MCF 10A (cell line): Measurements from ENCODE around the gene KLK12. TPM values are rescaled to one million over a fixed set of nuclear protein-coding genes. Genes with fewer than 3 reads are reported as not detected.

Experiments
- BruUV-seq: library from RNA; stranded (reverse); fragments of 400-500 nt; replicated peaks from 2 replicates; lab custom pipeline; 2021; lab: Mats Ljungman, UMichigan
- CTCF ChIA-PET: fragments of 300-600 bp; sonication (Branson Sonifier 250); formaldehyde crosslinking; extraction: SDS; loops from one replicate; lab custom pipeline; 2021; ENCODE audit warnings: antibody characterized with exemption, inconsistent platforms; lab: Yijun Ruan, JAX
- POLR2A ChIA-PET: fragments of 300-600, 350-650 bp; sonication (Branson Sonifier 250); formaldehyde crosslinking; extraction: SDS; loops from one replicate; lab custom pipeline; 2020; ENCODE audit warnings: antibody characterized with exemption, inconsistent platforms; lab: Yijun Ruan, JAX
- DNase-seq: peaks from one replicate; pipeline ENCODE4 v3.0.0-alpha.2; 2018; ENCODE audit not compliant: unreplicated experiment
- H3K27ac Mint-ChIP-seq: one replicate; pipeline ENCODE4 v1.8.0; 2022; ENCODE audit warnings: mild to moderate bottlenecking, low read depth, mixed read lengths; ENCODE audit not compliant: unreplicated experiment
- H3K27me3 Mint-ChIP-seq: one replicate; pipeline ENCODE4 v1.8.0; 2022; ENCODE audit warnings: mixed read lengths; ENCODE audit not compliant: insufficient read depth, unreplicated experiment
- H3K36me3 Mint-ChIP-seq: one replicate; pipeline ENCODE4 v1.8.0; 2022; ENCODE audit warnings: mild to moderate bottlenecking, moderate library complexity, mixed read lengths; ENCODE audit not compliant: insufficient read depth, unreplicated experiment
- H3K4me1 Mint-ChIP-seq: one replicate; pipeline ENCODE4 v1.8.0; 2022; ENCODE audit warnings: mixed read lengths; ENCODE audit not compliant: insufficient read depth, unreplicated experiment
- H3K4me3 Mint-ChIP-seq: one replicate; pipeline ENCODE4 v1.8.0; 2022; ENCODE audit warnings: mild to moderate bottlenecking, moderate library complexity, mixed read lengths; ENCODE audit not compliant: unreplicated experiment
- H3K9me3 Mint-ChIP-seq: one replicate; pipeline ENCODE4 v1.8.0; 2022; ENCODE audit warnings: mixed read lengths; ENCODE audit not compliant: unreplicated experiment
- intact Hi-C: fragments of 100-400 bp; cut with micrococcal nuclease; formaldehyde crosslinking; loops from 2 replicates; pipeline ENCODE4 v1.14.1; 2022
- total RNA-seq: library from RNA; stranded (reverse); gene quantifications from 2 replicates; pipeline ENCODE4 v1.2.3, GENCODE V29; 2022
- TF ChIP-seq, protein P1 (sequence below): fragments of 200-600 bp; IDR thresholded peaks from one replicate; pipeline ENCODE4 v1.8.0; 2022; ENCODE audit warnings: antibody characterized with exemption, mild to moderate bottlenecking; ENCODE audit not compliant: unreplicated experiment

KLK12 gene
- total RNA-seq, 1 experiment from 2014 or later, result not detected

DNA sequence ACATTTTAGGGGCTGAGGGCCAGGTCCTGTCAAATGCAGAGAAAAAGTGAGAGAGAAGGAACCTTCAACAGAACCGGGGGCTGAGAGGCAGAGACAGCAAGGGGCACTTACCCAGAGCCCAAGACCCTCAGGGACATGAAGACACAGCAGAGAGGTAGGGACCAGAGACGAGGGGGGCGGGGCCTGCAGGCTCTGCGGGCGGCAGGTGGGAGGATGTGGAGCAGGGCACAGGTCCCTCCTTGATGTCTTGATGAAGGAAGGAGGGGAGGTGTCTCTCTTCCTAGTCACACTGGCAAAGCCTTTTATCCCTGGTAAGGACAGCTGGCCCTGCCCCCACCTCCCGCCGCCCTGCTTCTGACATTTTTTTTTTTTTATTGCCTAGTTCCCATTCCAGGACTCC lies 47.8 kb upstream of the KLK12 start, which contains the start of gene KLK14:
Gene KLK14, minus strand, starts transcription at position 277 of the 400 bp plus-strand sequence. Its CDS starts 273 bp downstream, at position 4.
- H3K4me3 Mint-ChIP-seq, result no peak within 1 kb of the TSS
- POLR2A ChIA-PET, result no interaction called here
- TF ChIP-seq, protein P1, sequence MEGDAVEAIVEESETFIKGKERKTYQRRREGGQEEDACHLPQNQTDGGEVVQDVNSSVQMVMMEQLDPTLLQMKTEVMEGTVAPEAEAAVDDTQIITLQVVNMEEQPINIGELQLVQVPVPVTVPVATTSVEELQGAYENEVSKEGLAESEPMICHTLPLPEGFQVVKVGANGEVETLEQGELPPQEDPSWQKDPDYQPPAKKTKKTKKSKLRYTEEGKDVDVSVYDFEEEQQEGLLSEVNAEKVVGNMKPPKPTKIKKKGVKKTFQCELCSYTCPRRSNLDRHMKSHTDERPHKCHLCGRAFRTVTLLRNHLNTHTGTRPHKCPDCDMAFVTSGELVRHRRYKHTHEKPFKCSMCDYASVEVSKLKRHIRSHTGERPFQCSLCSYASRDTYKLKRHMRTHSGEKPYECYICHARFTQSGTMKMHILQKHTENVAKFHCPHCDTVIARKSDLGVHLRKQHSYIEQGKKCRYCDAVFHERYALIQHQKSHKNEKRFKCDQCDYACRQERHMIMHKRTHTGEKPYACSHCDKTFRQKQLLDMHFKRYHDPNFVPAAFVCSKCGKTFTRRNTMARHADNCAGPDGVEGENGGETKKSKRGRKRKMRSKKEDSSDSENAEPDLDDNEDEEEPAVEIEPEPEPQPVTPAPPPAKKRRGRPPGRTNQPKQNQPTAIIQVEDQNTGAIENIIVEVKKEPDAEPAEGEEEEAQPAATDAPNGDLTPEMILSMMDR, result no peak
- no TSS peak for BruUV-seq
- H3K9me3 Mint-ChIP-seq, result no peaks in the 10 kb centered on the region
- no peaks in the 10 kb centered on the region for H3K36me3 Mint-ChIP-seq
- no peaks in the 10 kb centered on the region for H3K4me1 Mint-ChIP-seq
- DNase-seq, result no peak
- no peak within 1 kb of the TSS for H3K27ac Mint-ChIP-seq
- H3K27me3 Mint-ChIP-seq, result peaks cover 12% of the 10 kb centered on the region
- intact Hi-C loops, result no loop called here
- CTCF ChIA-PET, result no interaction called here

DNA sequence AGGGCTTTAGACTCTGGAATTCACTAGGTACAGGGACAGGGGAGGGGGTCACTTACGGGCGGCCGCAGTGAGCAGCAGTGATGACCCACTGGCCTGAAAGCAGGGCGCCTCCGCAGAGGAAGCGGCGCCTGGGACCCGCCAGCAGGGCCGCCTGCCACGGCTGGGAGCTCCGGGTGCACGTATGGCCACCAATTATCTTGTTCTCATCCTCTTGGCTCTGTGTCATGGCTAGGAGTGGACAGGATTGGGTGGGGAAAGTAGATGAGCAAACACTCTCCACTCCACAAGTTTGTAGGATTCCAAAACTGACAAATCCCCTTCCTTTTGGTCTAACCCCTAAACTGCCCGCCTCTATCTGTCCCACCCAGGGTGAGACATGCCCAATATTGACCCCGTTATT lies 46.7 kb upstream of the KLK12 start:
- Mint-ChIP-seq H3K27me3 (peaks cover 12% of the 10 kb centered on the region), H3K4me3 (no peak overlapping the region), H3K36me3 (no peaks in the 10 kb centered on the region), H3K27ac (no peak overlapping the region), H3K9me3 (peaks cover 2% of the 10 kb centered on the region), H3K4me1 (no peaks in the 10 kb centered on the region)
- intact Hi-C loops, result no loop called here
- ChIA-PET POLR2A (no interaction called here), CTCF (interaction anchor here (1.5 to 1.8 kb wide), 2 partner anchors 9 to 35 kb away, joined by 3 to 5 read pairs; no protein-coding TSS in a partner anchor)
- TF ChIP-seq, protein P1, result no peak
- no TSS peak for BruUV-seq
- no peak for DNase-seq

DNA sequence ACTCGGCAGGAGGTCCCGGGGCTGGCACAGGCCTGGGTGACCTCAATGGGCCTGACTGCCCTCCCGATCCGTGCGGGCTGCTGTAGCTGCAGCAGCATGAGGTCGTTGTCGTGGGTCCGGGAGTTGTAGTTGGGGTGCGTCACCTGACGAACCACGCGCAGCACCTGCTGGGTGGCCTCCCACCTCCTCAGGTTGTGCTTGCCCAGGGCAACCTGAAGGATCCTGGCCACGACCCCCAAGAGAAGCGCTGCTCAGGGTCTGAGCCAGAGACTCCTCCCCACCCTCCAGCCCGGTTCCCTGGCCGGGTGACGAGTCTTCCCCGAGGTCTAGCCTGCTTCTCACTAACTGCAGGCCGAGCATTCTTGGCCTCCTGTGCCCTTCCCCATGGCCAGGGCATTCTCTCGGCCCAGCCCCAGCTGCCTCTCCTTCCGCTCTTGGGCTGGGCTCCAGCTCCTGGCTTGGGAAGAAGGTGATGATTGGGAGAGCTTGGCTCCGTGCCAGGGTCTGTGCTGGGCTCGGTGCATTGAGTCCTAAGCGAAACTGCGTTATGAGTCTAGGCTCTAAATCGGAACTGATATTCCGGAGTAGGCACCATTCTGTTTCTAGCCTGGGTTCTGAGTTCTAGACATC lies 44.8 kb upstream of the KLK12 start:
- TF ChIP-seq, protein P1, result no peak
- no TSS peak for BruUV-seq
- peak; percentile 13 for DNase-seq
- no peaks in the 10 kb centered on the region for H3K36me3 Mint-ChIP-seq
- peaks cover 12% of the 10 kb centered on the region for H3K27me3 Mint-ChIP-seq
- intact Hi-C loops, result no loop called here
- POLR2A ChIA-PET, result no interaction called here
- H3K4me1 Mint-ChIP-seq, result no peaks in the 10 kb centered on the region
- CTCF ChIA-PET, result interaction anchor here (0.7 kb wide), 1 partner anchor 11 kb away, joined by 4 read pairs; no protein-coding TSS in a partner anchor
- no peak overlapping the region for H3K4me3 Mint-ChIP-seq
- no peak overlapping the region for H3K27ac Mint-ChIP-seq
- peaks cover 7% of the 10 kb centered on the region for H3K9me3 Mint-ChIP-seq

DNA sequence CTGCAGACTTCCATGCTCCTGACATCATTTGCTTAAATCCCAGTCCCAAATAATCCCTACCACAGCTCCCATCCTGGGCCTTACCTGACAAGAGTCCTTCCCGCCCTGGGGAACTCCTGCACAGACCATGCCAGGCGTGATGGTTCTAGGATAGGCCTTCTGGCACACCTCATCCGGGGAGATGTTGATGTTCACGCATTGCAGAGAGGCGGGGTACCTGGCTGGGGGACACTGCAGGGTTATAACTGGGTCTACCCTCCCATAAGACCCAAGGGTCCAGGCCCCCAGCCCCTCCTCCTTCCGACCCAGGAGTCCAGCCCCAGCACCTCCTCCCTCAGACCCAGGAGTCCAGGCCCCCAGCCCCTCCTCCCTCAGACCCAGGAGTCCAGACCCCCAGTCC lies 43.9 kb upstream of the KLK12 start:
- ChIA-PET POLR2A (no interaction called here), CTCF (no interaction called here)
- intact Hi-C loops, result no loop called here
- Mint-ChIP-seq H3K4me1 (no peaks in the 10 kb centered on the region), H3K36me3 (no peaks in the 10 kb centered on the region), H3K27ac (no peak overlapping the region), H3K4me3 (no peak overlapping the region), H3K27me3 (peaks cover 11% of the 10 kb centered on the region), H3K9me3 (peaks cover 12% of the 10 kb centered on the region)
- TF ChIP-seq, protein P1, result no peak
- DNase-seq, result no peak
- BruUV-seq, result no TSS peak
